K562 (cell line): ENCODE results near the gene PRRT2.

Experiments
- AFF1 ChIP-seq, 2 experiments: fragments of 450-650 bp; IDR thresholded peaks; 2 replicates each; pipeline ENCODE4 v1.6.1; 2018; ENCODE audit warnings: mild to moderate bottlenecking in 2 of 2, low read depth in 1 of 2; ENCODE audit not compliant: partially characterized antibody in 2 of 2
- CUX1 ChIP-seq: fragments of 200-800 bp; sonication (Bioruptor generic); IDR thresholded peaks from 2 replicates; pipeline ENCODE4 v1.6.1; 2016; ENCODE audit warnings: missing genetic modification characterization, missing compliant biosample characterization
- KHSRP ChIP-seq: fragments of 450-650 bp; IDR thresholded peaks from 2 replicates; pipeline ENCODE4 v1.6.1; 2017
- RAD51 ChIP-seq: fragments of 450-650 bp; IDR thresholded peaks from 2 replicates; pipeline ENCODE4 v1.7.1; 2016; ENCODE audit warnings: low read depth, mild to moderate bottlenecking, borderline replicate concordance

GRCh38 chr16:29790949-29791844 lies 20.8 kb upstream of the PRRT2 start:
- TF ChIP-seq RAD51, result no peak
- no peak for TF ChIP-seq CUX1 (CRISPR knock-in tag)
- no peak for TF ChIP-seq AFF1 (IDR thresholded peaks at IDR 0.05; ENCODE audit: low read depth in 1 of 2, partially characterized antibody in 2 of 2)
- TF ChIP-seq KHSRP, result no peak
